SK-N-SH treated with all-trans-retinoic acid at 6 μM for 48 hours (cell line): Measurements from ENCODE around the gene UAP1L1.

Experiments used
- ATAC-seq: fragments of 200-7000 bp; cut with Tn5 transposase; 3 replicates; pipeline ENCODE4 v1.9.1; 2020; ENCODE audit warnings: mild to moderate bottlenecking, moderate library complexity
- ARNTL ChIP-seq: fragments of 450-650 bp; formaldehyde crosslinking; IDR thresholded peaks from 2 replicates; pipeline ENCODE4 v1.5.0; 2020; ENCODE audit warnings: low read depth, mild to moderate bottlenecking, moderate library complexity, borderline replicate concordance
- BACH2 ChIP-seq: fragments of 250-450 bp; sonication (Bioruptor Pico); IDR thresholded peaks from 2 replicates; pipeline ENCODE4 v1.9.0; 2021; ENCODE audit warnings: mild to moderate bottlenecking, borderline replicate concordance
- CSDC2 ChIP-seq: fragments of 250-450 bp; sonication (Bioruptor Pico); IDR thresholded peaks from 2 replicates; pipeline ENCODE4 v1.5.0; 2020; ENCODE audit warnings: mild to moderate bottlenecking, moderate library complexity
- ESRRG ChIP-seq: fragments of 250-450 bp; sonication (Bioruptor Pico); IDR thresholded peaks from 2 replicates; pipeline ENCODE4 v1.6.1; 2021; ENCODE audit warnings: mild to moderate bottlenecking
- GLIS3 ChIP-seq: fragments of 250-450 bp; sonication (Bioruptor Pico); IDR thresholded peaks from 2 replicates; pipeline ENCODE4 v1.5.0; 2020; ENCODE audit warnings: mild to moderate bottlenecking, moderate library complexity
- ISL1 ChIP-seq: fragments of 250-450 bp; sonication (Bioruptor Pico); IDR thresholded peaks from 2 replicates; pipeline ENCODE4 v2.1.2; 2022; ENCODE audit warnings: mild to moderate bottlenecking, moderate library complexity
- OSR1 ChIP-seq: fragments of 250-450 bp; sonication (Bioruptor Pico); IDR thresholded peaks from 2 replicates; pipeline ENCODE4 v1.8.0; 2022; ENCODE audit warnings: moderate library complexity, mild to moderate bottlenecking, inconsistent platforms
- POU6F1 ChIP-seq: fragments of 250-450 bp; sonication (Bioruptor Pico); IDR thresholded peaks from 2 replicates; pipeline ENCODE4 v1.8.0; 2021; ENCODE audit warnings: low read depth, mild to moderate bottlenecking, moderate library complexity, borderline replicate concordance
- PPARA ChIP-seq: fragments of 250-450 bp; sonication (Bioruptor Pico); IDR thresholded peaks from 2 replicates; pipeline ENCODE4 v1.5.0; 2020; ENCODE audit warnings: mild to moderate bottlenecking, borderline replicate concordance
- RARB ChIP-seq: fragments of 250-450 bp; sonication (Bioruptor Pico); IDR thresholded peaks from 2 replicates; pipeline ENCODE4 v1.8.0; 2021; ENCODE audit warnings: mild to moderate bottlenecking, moderate library complexity
- SNAI2 ChIP-seq: fragments of 250-450 bp; sonication (Bioruptor Pico); IDR thresholded peaks from 2 replicates; pipeline ENCODE4 v1.5.0; 2020; ENCODE audit warnings: mild to moderate bottlenecking, moderate library complexity
- TCF4 ChIP-seq: fragments of 250-450 bp; sonication (Bioruptor Pico); IDR thresholded peaks from 2 replicates; pipeline ENCODE4 v1.8.0; 2021; ENCODE audit warnings: mild to moderate bottlenecking, moderate library complexity, borderline replicate concordance
- TOX ChIP-seq: fragments of 250-450 bp; sonication (Bioruptor Pico); IDR thresholded peaks from 2 replicates; pipeline ENCODE4 v1.8.0; 2021; ENCODE audit warnings: mild to moderate bottlenecking, moderate library complexity, borderline replicate concordance
- TSHZ2 ChIP-seq: fragments of 250-450 bp; sonication (Bioruptor Pico); IDR thresholded peaks from 2 replicates; pipeline ENCODE4 v1.5.0; 2020; ENCODE audit warnings: mild to moderate bottlenecking, moderate library complexity
- ZFP3 ChIP-seq: fragments of 250-450 bp; sonication (Bioruptor Pico); IDR thresholded peaks from 2 replicates; pipeline ENCODE4 v1.5.0; 2020; ENCODE audit warnings: mild to moderate bottlenecking, moderate library complexity
- ZFP30 ChIP-seq: fragments of 450-650 bp; formaldehyde crosslinking; IDR thresholded peaks from 2 replicates; pipeline ENCODE4 v1.5.0; 2022; ENCODE audit warnings: mild to moderate bottlenecking, moderate library complexity
- ZNF565 ChIP-seq: fragments of 450-650 bp; formaldehyde crosslinking; conservative IDR thresholded peaks from 2 replicates; pipeline ENCODE4 v1.5.0; 2020; ENCODE audit warnings: low read depth, mild to moderate bottlenecking, moderate library complexity
- ZNF8 ChIP-seq: fragments of 450-650 bp; formaldehyde crosslinking; IDR thresholded peaks from 2 replicates; pipeline ENCODE4 v1.5.0; 2020; ENCODE audit warnings: mild to moderate bottlenecking, moderate library complexity
- TF ChIP-seq, protein P1 (sequence below): fragments of 250-450 bp; sonication (Bioruptor Pico); IDR thresholded peaks from 2 replicates; pipeline ENCODE4 v1.8.0; 2020; ENCODE audit warnings: mild to moderate bottlenecking, moderate library complexity, borderline replicate concordance
- TF ChIP-seq, protein P2 (sequence below): fragments of 250-450 bp; sonication (Bioruptor Pico); IDR thresholded peaks from 2 replicates; pipeline ENCODE4 v1.5.1; 2021; ENCODE audit warnings: mild to moderate bottlenecking, moderate library complexity
- TF ChIP-seq, protein P3 (sequence below): fragments of 250-450 bp; sonication (Bioruptor Pico); IDR thresholded peaks from 2 replicates; pipeline ENCODE4 v1.5.1; 2020; ENCODE audit warnings: low read depth, mild to moderate bottlenecking, moderate library complexity

The UAP1L1 gene

DNA sequence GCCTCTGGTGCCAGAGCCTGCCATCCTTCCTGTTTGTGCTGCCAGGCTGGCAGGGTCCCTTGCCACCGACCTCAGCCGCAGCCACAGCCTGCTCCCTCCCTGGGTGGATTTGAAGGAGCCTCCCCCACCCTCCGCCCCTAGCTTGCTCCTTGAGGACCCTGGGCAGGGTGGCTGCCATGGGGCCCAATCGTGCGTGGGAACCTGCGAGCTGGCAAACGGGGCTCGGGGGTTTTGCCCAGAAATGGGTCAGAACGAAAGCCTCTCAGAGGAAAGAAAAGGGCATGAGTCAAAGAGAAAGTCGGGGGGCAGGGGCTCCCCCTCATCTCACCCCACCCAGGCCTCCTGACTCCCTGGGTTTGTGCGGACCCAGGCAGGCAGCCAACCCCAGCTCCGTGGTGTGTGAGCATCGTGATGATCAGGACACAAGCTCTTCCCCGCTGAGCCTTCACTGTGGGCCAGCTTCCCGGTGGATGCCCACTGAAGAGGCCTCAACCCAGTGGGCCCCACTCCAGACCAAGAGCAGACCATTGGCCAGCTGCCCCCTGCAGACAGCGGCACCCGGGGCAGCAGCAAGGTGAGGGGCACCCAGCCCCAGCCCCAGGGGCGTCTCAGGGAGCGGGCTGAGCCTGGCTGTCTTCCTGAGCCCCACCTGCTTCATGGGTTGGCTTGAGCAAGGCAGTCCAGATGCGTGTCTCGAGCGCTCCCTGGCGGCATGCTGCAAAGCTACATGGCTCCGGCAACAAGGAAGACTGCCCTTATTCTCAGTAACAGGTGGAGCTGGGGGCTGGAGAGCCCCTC is 42.4 kb upstream of the UAP1L1 start:
- ATAC-seq: peak; percentile 97
- no peak for TF ChIP-seq GLIS3 (CRISPR knock-in tag)
- TF ChIP-seq ESRRG (CRISPR knock-in tag): no peak
- no peak for TF ChIP-seq PPARA (CRISPR knock-in tag)
- no peak for TF ChIP-seq OSR1 (CRISPR knock-in tag)

GRCh38 chr9:137035507-137035834 is 41.8 kb upstream of the UAP1L1 start:
- TF ChIP-seq ZFP3 (no peak), ESRRG (CRISPR knock-in tag) (no peak), TSHZ2 (no peak), OSR1 (CRISPR knock-in tag) (no peak), GLIS3 (CRISPR knock-in tag) (no peak), BACH2 (CRISPR knock-in tag) (no peak), POU6F1 (CRISPR knock-in tag) (no peak), ZNF565 (CRISPR knock-in tag) (no peak), CSDC2 (CRISPR knock-in tag) (no peak), ARNTL (CRISPR knock-in tag) (no peak), RARB (CRISPR knock-in tag) (no peak), TCF4 (no peak), ISL1 (CRISPR knock-in tag) (no peak), ZNF8 (CRISPR knock-in tag) (no peak), TOX (CRISPR knock-in tag) (no peak), ZFP30 (CRISPR knock-in tag) (no peak)
- TF ChIP-seq, protein P1, sequence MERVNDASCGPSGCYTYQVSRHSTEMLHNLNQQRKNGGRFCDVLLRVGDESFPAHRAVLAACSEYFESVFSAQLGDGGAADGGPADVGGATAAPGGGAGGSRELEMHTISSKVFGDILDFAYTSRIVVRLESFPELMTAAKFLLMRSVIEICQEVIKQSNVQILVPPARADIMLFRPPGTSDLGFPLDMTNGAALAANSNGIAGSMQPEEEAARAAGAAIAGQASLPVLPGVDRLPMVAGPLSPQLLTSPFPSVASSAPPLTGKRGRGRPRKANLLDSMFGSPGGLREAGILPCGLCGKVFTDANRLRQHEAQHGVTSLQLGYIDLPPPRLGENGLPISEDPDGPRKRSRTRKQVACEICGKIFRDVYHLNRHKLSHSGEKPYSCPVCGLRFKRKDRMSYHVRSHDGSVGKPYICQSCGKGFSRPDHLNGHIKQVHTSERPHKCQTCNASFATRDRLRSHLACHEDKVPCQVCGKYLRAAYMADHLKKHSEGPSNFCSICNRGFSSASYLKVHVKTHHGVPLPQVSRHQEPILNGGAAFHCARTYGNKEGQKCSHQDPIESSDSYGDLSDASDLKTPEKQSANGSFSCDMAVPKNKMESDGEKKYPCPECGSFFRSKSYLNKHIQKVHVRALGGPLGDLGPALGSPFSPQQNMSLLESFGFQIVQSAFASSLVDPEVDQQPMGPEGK (CRISPR knock-in tag): no peak
- TF ChIP-seq, protein P2, sequence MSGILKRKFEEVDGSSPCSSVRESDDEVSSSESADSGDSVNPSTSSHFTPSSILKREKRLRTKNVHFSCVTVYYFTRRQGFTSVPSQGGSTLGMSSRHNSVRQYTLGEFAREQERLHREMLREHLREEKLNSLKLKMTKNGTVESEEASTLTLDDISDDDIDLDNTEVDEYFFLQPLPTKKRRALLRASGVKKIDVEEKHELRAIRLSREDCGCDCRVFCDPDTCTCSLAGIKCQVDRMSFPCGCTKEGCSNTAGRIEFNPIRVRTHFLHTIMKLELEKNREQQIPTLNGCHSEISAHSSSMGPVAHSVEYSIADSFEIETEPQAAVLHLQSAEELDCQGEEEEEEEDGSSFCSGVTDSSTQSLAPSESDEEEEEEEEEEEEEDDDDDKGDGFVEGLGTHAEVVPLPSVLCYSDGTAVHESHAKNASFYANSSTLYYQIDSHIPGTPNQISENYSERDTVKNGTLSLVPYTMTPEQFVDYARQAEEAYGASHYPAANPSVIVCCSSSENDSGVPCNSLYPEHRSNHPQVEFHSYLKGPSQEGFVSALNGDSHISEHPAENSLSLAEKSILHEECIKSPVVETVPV (CRISPR knock-in tag): no peak
- TF ChIP-seq, protein P3, sequence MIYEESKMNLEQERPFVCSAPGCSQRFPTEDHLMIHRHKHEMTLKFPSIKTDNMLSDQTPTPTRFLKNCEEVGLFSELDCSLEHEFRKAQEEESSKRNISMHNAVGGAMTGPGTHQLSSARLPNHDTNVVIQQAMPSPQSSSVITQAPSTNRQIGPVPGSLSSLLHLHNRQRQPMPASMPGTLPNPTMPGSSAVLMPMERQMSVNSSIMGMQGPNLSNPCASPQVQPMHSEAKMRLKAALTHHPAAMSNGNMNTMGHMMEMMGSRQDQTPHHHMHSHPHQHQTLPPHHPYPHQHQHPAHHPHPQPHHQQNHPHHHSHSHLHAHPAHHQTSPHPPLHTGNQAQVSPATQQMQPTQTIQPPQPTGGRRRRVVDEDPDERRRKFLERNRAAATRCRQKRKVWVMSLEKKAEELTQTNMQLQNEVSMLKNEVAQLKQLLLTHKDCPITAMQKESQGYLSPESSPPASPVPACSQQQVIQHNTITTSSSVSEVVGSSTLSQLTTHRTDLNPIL (CRISPR knock-in tag): no peak
- ATAC-seq: peak; percentile 46

DNA sequence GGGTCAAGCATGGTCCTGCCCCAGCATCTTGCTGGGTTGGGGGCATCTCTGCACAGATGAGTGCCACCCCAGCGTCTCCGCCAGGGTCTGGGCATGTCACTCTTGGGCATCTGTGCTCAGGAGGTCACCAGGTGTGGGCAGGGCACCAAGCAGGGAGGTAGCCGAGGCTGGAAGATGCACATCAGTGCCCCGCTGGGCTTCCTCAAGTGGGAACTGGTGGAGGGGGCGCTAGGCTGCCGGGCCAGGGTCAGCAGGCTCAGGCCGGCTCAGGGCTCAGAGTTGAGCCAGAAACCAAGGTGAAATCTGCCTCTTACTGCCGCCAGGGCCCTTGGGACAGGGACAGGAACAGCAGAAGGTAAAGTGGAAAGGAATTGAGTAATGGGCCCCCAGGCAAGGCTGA is 41.4 kb upstream of the UAP1L1 start:
- no peak for ATAC-seq
- TF ChIP-seq SNAI2 (CRISPR knock-in tag): no peak
